Putamen (tissue), 1 donor: Measurements from ENCODE around the gene ADAT1.

ENCODE experiments used
- DNase-seq: peaks from one replicate; pipeline ENCODE4 v3.0.0-alpha.2; 2016; ENCODE audit warnings: low spot score

The ADAT1 gene, protein sequence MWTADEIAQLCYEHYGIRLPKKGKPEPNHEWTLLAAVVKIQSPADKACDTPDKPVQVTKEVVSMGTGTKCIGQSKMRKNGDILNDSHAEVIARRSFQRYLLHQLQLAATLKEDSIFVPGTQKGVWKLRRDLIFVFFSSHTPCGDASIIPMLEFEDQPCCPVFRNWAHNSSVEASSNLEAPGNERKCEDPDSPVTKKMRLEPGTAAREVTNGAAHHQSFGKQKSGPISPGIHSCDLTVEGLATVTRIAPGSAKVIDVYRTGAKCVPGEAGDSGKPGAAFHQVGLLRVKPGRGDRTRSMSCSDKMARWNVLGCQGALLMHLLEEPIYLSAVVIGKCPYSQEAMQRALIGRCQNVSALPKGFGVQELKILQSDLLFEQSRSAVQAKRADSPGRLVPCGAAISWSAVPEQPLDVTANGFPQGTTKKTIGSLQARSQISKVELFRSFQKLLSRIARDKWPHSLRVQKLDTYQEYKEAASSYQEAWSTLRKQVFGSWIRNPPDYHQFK

DNA sequence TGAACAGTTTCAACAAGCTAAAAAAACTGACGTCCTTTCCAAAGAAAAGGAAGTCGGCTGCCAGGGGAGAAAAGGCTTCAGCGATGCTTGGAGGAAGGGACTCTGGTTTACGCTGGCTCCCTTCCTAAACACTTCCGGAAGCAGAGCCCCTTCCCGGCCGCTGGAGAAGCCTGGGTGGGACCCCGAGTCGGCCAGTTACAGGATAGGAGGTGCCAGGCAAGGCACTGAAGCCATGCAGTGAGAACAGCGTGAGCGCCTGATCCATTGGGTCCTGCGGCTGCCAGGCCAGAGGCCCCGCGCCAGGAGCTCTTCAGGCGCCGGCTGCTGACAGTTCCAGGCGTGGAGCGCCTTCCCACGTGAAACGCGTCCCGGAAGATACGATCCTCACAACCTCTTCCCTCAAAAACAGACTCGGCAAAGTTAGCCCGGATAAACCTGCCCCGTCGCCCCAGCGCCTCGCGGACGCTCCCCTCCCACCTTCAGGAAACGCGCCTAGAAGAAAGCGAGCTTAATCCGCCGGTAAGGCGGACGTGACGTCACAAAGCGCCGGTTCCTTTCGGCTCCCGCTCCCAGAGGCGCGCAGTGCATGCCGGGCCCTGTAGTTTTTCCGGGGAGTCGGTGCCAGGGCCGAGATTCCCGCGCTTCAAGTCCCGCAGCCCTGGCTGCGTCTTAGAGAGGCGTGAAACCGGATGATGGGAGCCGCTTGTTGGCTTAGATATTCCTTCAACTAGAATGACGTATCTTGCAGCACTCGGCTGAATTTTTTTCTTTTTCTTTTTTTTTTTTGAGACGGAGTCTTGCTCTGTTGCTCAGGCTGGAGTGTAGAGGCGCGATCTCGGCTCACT is at the start of gene ADAT1:
TSS of gene ADAT1 (minus strand) at position 521 of the 845 bp plus-strand sequence. CDS start 2,482 bp downstream, outside the sequence.
- DNase-seq = peak; percentile 97

- no peak for DNase-seq
These were observed 44.4 kb upstream of the ADAT1 start for GRCh38 chr16:75667503-75667902.

DNA sequence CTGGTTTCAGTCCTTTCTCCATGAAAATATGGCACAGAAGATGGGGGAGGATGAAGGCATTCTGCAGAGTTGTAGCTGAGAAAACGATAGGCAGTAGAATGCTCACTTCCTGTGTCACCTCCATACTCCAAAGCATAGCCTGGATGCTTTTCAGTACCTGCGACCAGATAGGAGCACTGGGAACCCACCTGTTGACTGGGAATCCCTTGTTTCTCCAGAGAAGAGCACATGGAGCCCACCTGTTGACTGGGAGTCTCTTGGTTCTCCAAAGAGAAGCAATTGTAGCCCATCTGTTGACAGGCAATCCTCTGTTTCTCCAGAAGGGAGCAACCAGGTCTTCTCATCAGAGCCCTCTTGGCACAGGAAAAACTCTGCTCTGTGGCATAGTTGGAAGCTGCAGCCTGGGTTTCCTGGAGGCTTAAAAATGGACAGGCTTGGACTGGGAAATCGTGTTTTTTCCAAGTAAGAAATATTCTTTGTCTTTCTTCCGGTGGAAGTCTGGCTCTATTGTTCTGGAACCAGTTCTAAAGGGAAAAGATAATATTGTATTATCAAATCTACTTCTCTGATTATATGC is 37.7 kb upstream of the ADAT1 start:
- DNase-seq = no peak

DNA sequence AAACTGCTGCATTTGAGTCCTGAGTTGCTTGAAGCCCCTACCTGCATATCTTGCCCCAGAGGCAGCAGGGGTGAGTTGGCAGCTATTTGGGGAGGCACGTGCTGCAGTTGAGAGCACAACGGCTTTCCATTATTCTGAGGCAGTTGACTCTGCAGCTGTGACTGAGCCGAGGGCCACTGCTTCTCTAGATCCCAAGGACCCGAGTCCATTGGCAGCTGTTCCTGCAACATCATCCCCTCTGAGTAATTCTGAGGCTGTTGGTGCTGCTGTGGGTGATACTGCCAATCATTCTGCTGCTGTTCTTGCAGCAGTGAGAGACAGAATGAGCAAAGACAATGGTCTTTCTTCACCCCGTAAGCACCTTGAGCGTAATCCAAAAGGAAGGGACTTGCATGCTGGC is 37.2 kb upstream of the ADAT1 start:
- peak; percentile 73 for DNase-seq

DNA sequence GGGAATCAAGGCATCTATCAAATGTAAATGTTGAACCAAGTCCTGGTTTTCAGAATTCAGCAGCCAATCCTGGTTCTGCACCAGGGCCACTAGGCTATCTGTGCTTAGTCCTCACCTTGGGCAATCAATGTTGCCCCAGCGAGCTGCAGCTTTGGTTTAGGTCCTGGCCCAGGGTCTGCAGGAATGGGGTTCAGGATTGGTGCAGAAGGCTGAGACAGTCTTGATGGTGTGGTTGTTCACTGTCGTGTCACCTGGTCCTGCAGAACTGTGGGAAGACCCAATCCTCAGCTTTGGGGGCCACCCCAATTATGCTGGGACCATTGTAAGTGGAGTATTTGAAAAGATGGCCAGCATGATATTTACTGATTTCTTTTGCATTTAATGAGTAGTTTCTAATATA is 35.1 kb upstream of the ADAT1 start:
- DNase-seq = no peak

- DNase-seq = no peak
These were observed 30.8 kb upstream of the ADAT1 start for GRCh38 chr16:75653922-75654321.

DNA sequence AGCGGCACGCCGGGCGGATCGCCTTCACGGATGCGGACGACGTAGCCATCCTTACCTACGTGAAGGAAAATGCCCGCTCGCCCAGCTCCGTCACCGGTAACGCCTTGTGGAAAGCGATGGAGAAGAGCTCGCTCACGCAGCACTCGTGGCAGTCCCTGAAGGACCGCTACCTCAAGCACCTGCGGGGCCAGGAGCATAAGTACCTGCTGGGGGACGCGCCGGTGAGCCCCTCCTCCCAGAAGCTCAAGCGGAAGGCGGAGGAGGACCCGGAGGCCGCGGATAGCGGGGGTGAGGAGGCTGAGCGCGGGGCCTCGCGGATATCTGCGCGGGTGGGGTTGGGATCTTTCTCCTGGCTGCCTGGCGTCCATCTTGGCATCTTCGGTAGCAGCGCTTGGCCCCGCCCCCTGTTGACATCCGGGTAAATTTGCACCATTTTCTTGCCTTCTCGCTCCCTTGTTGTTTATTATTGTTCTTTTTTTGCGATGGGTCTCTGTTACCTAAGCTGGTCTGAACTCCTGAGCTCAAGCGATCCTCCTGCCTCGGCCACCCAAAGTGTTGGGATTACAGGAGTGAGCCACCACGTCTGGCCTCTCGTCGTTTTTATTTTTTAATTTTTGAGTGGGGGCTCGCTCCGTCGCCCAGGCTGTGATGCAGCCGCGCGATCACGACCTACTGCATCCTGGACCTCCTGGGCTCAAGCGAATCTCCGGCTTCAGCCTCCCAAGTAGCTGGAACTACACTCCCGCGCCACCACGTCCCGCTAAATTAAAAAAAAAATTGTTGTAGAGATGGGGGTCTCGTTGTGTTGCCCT is 25.4 kb upstream of the ADAT1 start:
- peak; percentile 80 for DNase-seq

GRCh38 chr16:75647492-75648264 is 24.6 kb upstream of the ADAT1 start, which contains the start of the genes KARS1 and TERF2IP:
Gene KARS1, minus strand, starts transcription at chr16:75647665. Its CDS starts 26 bp downstream, at chr16:75647639.
Gene TERF2IP, plus strand, starts transcription at chr16:75647773. Its CDS starts 110 bp downstream, at chr16:75647883.
- peak; percentile 96 for DNase-seq

GRCh38 chr16:75647112-75647491 is 24.0 kb upstream of the ADAT1 start:
- DNase-seq = no peak

- DNase-seq = no peak
These were observed 21.3 kb upstream of the ADAT1 start for GRCh38 chr16:75644240-75645012.

- DNase-seq = no peak
These were observed 17.5 kb upstream of the ADAT1 start for GRCh38 chr16:75640598-75640997.

- no peak for DNase-seq
These were observed 12.0 kb upstream of the ADAT1 start for GRCh38 chr16:75635036-75635435.

- DNase-seq = no peak
These were observed 9.8 kb upstream of the ADAT1 start for GRCh38 chr16:75632857-75633256.

DNA sequence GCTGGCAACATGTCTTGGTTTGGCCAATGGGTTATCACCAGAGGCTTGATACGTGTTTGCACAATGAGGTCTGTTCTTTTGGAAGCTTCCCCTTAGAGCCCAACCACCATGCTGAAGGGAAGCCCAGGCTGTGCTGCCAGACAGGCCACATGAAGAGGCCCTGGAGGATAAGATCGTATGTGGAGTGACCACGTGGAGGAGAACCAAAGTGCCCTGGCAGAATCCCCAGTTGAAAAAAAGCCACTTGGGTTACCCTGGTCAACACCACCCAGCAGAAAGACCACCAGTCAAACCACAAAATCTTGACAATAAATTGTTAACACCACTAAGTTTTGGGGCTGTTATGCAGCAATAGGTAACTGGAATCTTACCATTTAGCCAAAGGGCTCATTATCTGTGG is 7.0 kb upstream of the ADAT1 start:
- DNase-seq = no peak

DNA sequence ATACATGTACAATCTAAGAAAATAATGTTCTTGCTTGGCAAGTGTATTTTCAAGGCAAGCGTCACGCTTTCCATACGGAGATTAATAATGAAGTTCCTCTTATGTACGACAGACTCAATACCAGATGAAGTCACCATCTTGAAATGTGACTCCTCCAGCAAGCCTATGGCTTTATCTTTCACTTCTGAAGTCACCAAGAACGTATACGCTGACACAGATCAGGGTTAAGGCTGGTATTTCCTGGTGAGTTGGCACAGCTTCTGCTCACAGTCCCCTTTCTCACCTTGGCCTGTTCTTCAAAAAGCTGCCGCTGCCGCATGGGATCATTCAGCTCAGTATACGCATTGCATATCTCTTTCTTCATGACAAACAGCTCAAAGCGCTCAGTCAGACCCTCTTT is 6.1 kb upstream of the ADAT1 start:
- DNase-seq = no peak

- DNase-seq = no peak
These were observed 5.3 kb upstream of the ADAT1 start for GRCh38 chr16:75628351-75628750.

DNA sequence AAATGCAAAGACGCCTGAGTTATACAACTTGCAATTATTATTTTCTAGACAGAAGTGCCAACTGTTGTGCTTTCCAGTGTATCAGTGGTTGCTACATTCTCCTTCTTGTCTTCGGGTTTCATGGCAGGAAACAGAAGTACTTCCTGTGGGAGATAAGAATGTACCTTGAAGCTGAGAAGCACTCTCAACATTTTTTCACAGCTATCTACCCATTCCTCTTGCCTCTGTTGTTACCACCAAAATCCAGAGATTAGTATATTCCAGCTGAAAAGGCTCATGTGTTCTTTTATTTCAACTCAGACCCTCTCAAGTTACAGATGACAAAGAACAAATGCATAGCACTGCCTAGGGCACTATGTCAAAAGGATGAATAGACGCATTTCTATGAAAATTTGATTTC is 4.8 kb upstream of the ADAT1 start:
- DNase-seq = no peak

DNA sequence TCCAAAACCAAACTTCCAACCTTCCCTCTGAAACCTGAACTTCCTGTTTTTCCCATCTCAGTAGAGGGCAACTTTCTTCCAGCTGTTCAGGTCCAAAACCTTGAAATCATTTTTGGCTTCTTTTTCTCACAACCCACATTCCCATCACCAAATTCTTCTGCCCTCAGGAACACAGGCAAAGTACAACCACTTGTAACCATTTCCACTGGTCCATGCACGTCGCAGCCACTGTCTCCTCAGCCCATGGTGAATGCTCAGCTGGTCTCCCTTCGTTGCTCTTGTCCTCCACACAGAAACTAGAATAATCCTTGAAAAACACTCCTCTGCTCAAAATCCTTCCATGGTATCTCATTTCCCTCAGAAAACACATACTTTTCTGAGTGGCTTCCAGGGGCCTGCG is 3.7 kb upstream of the ADAT1 start:
- DNase-seq = no peak

GRCh38 chr16:75624921-75625334 is 1.8 kb upstream of the ADAT1 start:
- DNase-seq = no peak

- DNase-seq = peak; percentile 38
These were observed 2.0 kb downstream of the ADAT1 start for GRCh38 chr16:75621170-75621477.
